Activated CD8-positive, alpha-beta T cell treated with anti-CD3 and anti-CD28 coated beads, Interleukin-2, amount 10 ng/mL, durations not matched to agents 7 days and 5 days (primary cell): ENCODE data around the gene HECA. TPM values are rescaled to one million over a fixed set of nuclear protein-coding genes. Genes with fewer than 3 reads are reported as not detected.
"Not testable (repeated sequence)": the region's sequence is repeated elsewhere in the genome, so short reads cannot be mapped to it uniquely, and the experiment has no call there.

Experiments
- ATAC-seq: fragments of 150-1000 bp; cut with Tn5 transposase; one replicate; pipeline ENCODE4 v1.10.0; 2021; ENCODE audit warnings: moderate library complexity
- CTCF ChIA-PET: fragments of 350-600 bp; sonication (Branson Sonifier 250); formaldehyde crosslinking; loops from one replicate; lab custom pipeline; 2021; ENCODE audit warnings: antibody characterized with exemption; lab: Charles Lee
- POLR2A ChIA-PET: fragments of 350-600 bp; sonication (Branson Sonifier 250); formaldehyde crosslinking; loops from one replicate; lab custom pipeline; 2021; ENCODE audit warnings: antibody characterized with exemption; lab: Charles Lee
- DNase-seq: peaks from one replicate; pipeline ENCODE4 v3.0.0-alpha.2; 2020
- H3K27ac Mint-ChIP-seq: one replicate; pipeline ENCODE4 v1.8.0; 2021; ENCODE audit warnings: mild to moderate bottlenecking, mixed read lengths
- H3K27me3 Mint-ChIP-seq: one replicate; pipeline ENCODE4 v1.8.0; 2021; ENCODE audit warnings: low read depth, mixed read lengths
- H3K36me3 Mint-ChIP-seq: one replicate; pipeline ENCODE4 v1.8.0; 2021; ENCODE audit warnings: low read depth, mixed read lengths
- H3K4me1 Mint-ChIP-seq: one replicate; pipeline ENCODE4 v1.8.0; 2021; ENCODE audit warnings: low read depth, mixed read lengths
- H3K4me3 Mint-ChIP-seq: one replicate; pipeline ENCODE4 v1.8.0; 2021; ENCODE audit warnings: mild to moderate bottlenecking, mixed read lengths
- H3K9me3 Mint-ChIP-seq: one replicate; pipeline ENCODE4 v1.8.0; 2022; ENCODE audit warnings: mixed read lengths; ENCODE audit not compliant: insufficient read depth
- total RNA-seq, 2 experiments: library from RNA; stranded (reverse); gene quantifications; one replicate each; pipeline ENCODE4 v1.2.3, GENCODE V29; 2021

Gene HECA
- total RNA-seq, 2 experiments from 2014 or later = 33.9 to 34.4 TPM

DNA sequence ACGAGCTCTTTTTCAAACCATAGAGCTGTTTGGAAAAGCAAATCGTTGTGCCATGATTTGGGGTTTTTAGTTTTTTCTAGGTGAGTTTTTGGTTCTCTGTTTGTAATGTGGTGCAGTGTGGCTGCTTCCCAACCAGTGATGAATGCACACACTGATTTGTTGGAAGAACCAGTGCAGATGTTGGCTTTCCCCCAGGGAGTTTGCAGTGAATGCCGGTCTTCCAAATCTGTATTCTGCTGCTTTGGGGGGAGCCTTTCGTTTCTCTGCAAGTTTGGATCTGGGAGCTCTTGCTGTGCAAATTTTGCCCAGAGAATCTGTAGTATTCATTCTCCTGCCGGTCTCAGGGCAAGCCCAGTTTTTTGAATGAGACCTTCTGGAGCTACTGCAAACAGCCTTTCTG is 14.5 kb downstream of the HECA start:
- Mint-ChIP-seq H3K36me3 (peaks cover 24% of the 10 kb centered on the region), H3K4me3 (no peak overlapping the region), H3K27ac (peak overlapping the region; percentile 63), H3K9me3 (no peaks in the 10 kb centered on the region), H3K4me1 (peaks cover 89% of the 10 kb centered on the region), H3K27me3 (no peaks in the 10 kb centered on the region)
- DNase-seq (no peak), ATAC-seq (no peak)
- POLR2A ChIA-PET = interaction anchor here (1.2 to 2.0 kb wide), 5 partner anchors 10 to 225 kb away, joined by 3 to 5 read pairs (median 4); partner anchors contain the start of genes CITED2 and HECA
- CTCF ChIA-PET = interaction anchor here (1.2 to 4.3 kb wide), 5 partner anchors 9 to 221 kb away, joined by 5 to 24 read pairs (median 11); no protein-coding TSS in a partner anchor

DNA sequence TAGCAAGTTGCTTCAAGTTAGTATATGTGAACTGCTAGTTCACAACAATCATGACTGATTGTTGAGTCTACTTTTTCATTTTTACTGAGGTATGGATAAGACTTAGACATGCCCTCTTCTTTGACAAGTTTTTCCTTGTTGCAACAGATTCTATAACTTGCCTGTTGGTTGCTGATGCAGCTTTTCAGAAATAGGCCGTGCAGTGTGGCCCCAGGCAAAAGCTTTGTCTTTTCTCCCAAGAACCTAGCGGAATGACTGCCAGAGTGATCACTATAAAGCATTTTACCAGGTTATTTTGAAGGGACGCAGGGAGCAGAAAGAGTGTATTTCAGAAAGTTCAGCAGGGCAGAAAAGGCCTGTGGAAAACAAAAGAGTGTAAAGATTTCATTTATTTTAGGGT is 16.0 kb downstream of the HECA start:
- DNase-seq = no peak
- Mint-ChIP-seq H3K4me3 (peak overlapping the region; percentile 47), H3K4me1 (peaks cover 86% of the 10 kb centered on the region), H3K27me3 (no peaks in the 10 kb centered on the region), H3K27ac (peak overlapping the region; percentile 73), H3K36me3 (peaks cover 32% of the 10 kb centered on the region), H3K9me3 (no peaks in the 10 kb centered on the region)
- no peak for ATAC-seq
- ChIA-PET POLR2A (interaction anchor here (0.7 to 2.6 kb wide), 5 partner anchors 8 to 224 kb away, joined by 3 to 8 read pairs (median 3); partner anchors contain the start of gene CITED2), CTCF (interaction anchor here (2.7 to 4.3 kb wide), 4 partner anchors 10 to 26 kb away, joined by 10 to 24 read pairs (median 12); no protein-coding TSS in a partner anchor)

DNA sequence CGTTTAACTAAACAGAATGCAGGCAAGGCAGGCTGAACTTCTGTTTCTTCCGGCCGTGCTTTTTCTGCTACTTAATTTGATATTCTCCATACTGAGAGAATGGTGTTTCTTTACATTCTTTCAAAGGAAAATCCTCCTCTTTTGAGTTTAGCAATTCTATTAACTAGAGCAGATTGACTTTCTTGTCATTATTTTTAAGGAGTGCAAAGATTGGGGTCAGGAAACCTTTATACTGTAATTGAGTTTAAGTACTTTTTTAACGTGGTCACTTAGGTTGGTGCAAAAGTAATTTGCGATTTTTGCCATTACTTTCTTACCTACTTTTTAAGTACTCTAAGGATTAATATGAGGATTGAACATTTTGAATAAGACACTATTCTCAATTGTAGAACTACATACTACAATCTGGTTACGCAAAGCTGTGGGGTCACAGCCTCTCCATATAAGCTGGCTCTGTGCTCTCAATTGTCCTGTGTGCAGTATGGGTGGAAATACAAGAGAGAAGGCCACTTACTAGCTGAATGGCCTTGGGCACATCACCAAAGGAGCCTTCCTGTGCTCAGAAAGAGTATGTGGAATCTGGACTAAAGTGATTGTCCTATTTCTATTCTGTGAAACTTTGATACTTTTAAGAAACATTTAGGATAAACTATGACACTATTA is 16.7 kb downstream of the HECA start:
- H3K9me3 Mint-ChIP-seq = no peaks in the 10 kb centered on the region
- ChIA-PET CTCF (interaction anchor here (1.1 to 4.3 kb wide), 7 partner anchors 10 to 213 kb away, joined by 3 to 24 read pairs (median 10); no protein-coding TSS in a partner anchor), POLR2A (interaction anchor here (0.6 to 2.6 kb wide), 6 partner anchors 11 to 173 kb away, joined by 3 to 8 read pairs (median 4); no protein-coding TSS in a partner anchor)
- peaks cover 37% of the 10 kb centered on the region for H3K36me3 Mint-ChIP-seq
- peaks cover 82% of the 10 kb centered on the region for H3K4me1 Mint-ChIP-seq
- no peak for DNase-seq
- ATAC-seq = peak; percentile 46
- H3K4me3 Mint-ChIP-seq = peak overlapping the region; percentile 47
- H3K27ac Mint-ChIP-seq = peak overlapping the region; percentile 73
- H3K27me3 Mint-ChIP-seq = no peaks in the 10 kb centered on the region

DNA sequence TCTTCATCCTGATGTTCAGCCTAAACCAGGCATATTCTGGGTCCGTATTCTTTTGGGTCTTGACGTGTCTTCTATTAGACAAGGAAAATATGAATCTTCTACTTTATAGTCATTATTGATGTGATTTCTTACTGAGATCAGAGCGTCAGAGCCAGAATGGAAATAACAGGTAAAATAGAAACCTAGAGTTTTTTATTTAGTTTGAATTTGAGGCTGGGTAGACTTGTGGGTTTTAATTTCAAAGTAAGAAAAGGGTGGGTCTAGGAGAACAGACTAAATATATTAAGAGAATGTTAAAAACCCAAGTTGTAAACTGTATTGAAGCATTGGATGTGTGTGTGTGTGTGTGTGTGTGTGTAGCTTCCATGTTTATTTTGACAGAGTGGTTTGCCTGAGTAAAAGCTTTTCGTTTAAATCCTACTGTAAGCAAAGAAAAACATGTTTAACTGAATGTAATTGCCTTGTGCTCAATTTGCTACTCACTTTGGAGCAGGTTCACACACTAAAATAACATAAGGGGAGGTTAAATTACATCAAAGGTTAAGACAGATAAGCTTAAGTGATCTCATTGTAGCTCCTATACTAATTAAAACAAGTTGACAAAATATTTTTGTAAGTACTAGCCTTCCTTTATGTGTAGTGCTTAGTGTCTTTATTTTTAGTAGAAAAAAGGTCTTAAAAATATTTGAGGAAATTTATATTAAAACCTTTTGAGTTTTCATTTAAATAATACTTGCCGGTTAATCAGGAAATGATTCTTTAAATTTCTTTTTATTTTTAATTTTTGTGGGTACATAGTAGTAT is 17.4 kb downstream of the HECA start:
- no peaks in the 10 kb centered on the region for H3K9me3 Mint-ChIP-seq
- peaks cover 82% of the 10 kb centered on the region for H3K4me1 Mint-ChIP-seq
- peak overlapping the region; percentile 73 for H3K27ac Mint-ChIP-seq
- no peaks in the 10 kb centered on the region for H3K27me3 Mint-ChIP-seq
- peaks cover 41% of the 10 kb centered on the region for H3K36me3 Mint-ChIP-seq
- POLR2A ChIA-PET = interaction anchor here (0.6 to 2.6 kb wide), 6 partner anchors 10 to 171 kb away, joined by 3 to 8 read pairs (median 4); no protein-coding TSS in a partner anchor
- DNase-seq (no peak), ATAC-seq (peak; percentile 52)
- CTCF ChIA-PET = interaction anchor here (0.9 to 4.3 kb wide), 10 partner anchors 9 to 213 kb away, joined by 3 to 24 read pairs (median 4); no protein-coding TSS in a partner anchor
- H3K4me3 Mint-ChIP-seq = peak overlapping the region; percentile 47

DNA sequence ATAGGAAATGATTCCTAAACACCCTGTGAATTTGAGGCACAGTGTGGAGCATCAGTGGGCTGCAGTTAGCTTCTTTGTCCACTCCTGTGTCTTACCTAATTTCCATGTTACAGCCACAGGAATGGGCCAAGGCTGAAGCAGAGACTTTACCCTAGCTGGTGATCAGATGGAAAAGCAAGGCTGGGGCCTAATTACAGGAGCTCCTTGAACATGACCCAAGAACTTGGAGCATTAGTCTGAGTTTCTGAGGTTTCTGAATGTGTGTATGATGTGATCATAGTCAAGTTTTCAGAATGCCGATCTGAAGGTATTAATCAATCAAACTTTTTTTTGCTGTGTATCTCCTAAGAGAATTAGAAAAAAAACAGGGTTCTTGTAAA is 18.0 kb downstream of the HECA start:
- H3K4me1 Mint-ChIP-seq = peaks cover 83% of the 10 kb centered on the region
- no peak overlapping the region for H3K27ac Mint-ChIP-seq
- H3K36me3 Mint-ChIP-seq = peaks cover 44% of the 10 kb centered on the region
- H3K4me3 Mint-ChIP-seq = peak overlapping the region; percentile 9
- no peaks in the 10 kb centered on the region for H3K27me3 Mint-ChIP-seq
- DNase-seq (no peak), ATAC-seq (no peak)
- ChIA-PET POLR2A (interaction anchor here (0.6 to 2.6 kb wide), 4 partner anchors 14 to 171 kb away, joined by 3 to 8 read pairs (median 4); no protein-coding TSS in a partner anchor), CTCF (interaction anchor here (0.9 to 1.9 kb wide), 6 partner anchors 9 to 64 kb away, joined by 3 to 8 read pairs (median 4); no protein-coding TSS in a partner anchor)
- no peaks in the 10 kb centered on the region for H3K9me3 Mint-ChIP-seq

DNA sequence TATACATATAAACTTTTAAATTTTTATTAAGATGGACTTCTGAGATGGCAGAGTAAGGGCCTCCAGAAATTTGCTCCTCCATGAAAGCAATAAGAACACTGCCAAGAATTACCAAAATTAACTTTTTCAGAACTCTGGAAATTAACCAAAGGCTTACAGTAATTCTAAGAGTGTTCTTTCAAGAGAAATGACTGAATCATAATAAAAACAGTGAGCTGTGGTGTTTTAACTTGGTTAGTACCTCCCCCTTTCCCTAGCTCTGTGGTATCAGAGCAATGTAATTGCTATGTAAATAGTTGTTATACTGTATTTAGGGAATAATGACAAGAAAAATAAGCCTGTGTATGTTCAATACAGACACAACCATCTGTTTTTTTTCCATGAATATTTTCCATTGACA is 19.0 kb downstream of the HECA start:
- H3K27ac Mint-ChIP-seq = peak overlapping the region; percentile 52

DNA sequence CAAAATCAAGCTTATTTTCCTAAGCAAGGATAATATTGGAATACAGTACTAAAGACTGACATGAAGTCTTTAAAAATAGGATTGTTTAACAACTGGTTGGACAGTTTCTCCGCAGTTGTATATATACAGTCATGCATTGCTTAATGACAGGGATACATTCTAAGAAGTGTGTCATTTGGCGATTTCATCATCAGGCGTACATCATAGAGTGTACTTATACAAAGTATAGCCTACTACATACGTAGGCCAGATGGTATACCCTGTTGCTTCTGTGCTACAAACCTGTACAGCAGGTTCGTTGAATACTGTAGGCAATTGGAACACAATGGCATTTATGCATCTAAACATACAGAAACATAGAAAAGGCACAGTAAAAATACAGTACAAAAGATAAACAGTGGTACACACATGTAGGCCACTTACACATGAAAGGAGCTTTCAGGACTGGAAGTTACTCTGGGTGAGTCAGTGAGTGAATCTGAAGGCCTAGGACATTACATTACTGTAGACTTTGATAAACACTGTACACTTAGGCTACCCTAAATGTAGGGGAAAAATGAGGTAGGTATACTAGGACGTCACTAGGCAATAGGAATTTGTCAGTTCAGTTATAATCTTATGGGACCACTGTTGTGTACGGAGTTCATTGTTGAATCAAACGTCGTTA is 20.1 kb downstream of the HECA start:
- ATAC-seq (no peak), DNase-seq (no peak)
- ChIA-PET POLR2A (interaction anchor here (1.2 kb wide), 1 partner anchor 18 kb away, joined by 4 read pairs; no protein-coding TSS in a partner anchor), CTCF (interaction anchor here (0.6 to 1.0 kb wide), 5 partner anchors 9 to 220 kb away, joined by 3 to 5 read pairs (median 3); partner anchors contain the start of gene CITED2)
- Mint-ChIP-seq H3K27me3 (no peaks in the 10 kb centered on the region), H3K9me3 (no peaks in the 10 kb centered on the region), H3K27ac (no peak overlapping the region), H3K36me3 (peaks cover 42% of the 10 kb centered on the region), H3K4me1 (peaks cover 76% of the 10 kb centered on the region), H3K4me3 (no peak overlapping the region)

More for the DNA sequence above, 19.0 kb downstream of the HECA start:
- ChIA-PET CTCF (interaction anchor here (0.9 to 1.9 kb wide), 4 partner anchors 9 to 221 kb away, joined by 3 to 4 read pairs (median 4); partner anchors contain the start of gene CITED2), POLR2A (interaction anchor here (1.3 kb wide), 1 partner anchor 8 kb away, joined by 4 read pairs; no protein-coding TSS in a partner anchor)
- H3K36me3 Mint-ChIP-seq = peaks cover 38% of the 10 kb centered on the region
- peaks cover 76% of the 10 kb centered on the region for H3K4me1 Mint-ChIP-seq
- no peak for ATAC-seq
- no peaks in the 10 kb centered on the region for H3K27me3 Mint-ChIP-seq
- no peak for DNase-seq
- H3K4me3 Mint-ChIP-seq = no peak overlapping the region
- H3K9me3 Mint-ChIP-seq = no peaks in the 10 kb centered on the region

DNA sequence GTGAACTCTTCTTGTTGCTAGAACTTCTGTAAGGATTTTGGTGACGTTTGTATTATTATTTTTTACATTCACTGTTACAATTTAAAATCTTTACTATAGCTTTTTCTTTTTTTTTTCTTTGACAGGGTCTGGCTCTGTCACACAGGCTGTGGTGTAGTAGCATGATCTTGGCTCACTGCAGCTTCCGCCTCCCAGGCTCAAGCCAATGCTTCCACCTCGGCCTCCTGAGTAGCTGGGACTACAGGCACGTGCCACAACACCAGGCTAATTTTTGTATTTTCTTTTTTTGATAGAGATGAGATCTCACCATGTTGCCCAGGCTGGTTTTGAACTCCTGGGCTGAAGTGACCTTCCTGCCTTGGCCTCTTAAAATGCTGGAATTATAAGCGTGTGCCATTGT is 21.2 kb downstream of the HECA start:
- ChIA-PET POLR2A (no interaction called here), CTCF (interaction anchor here (0.8 to 1.4 kb wide), 3 partner anchors 11 to 64 kb away, joined by 3 read pairs; no protein-coding TSS in a partner anchor)
- Mint-ChIP-seq H3K27ac (peak overlapping the region; percentile 40), H3K4me3 (no peak overlapping the region), H3K4me1 (peaks cover 78% of the 10 kb centered on the region), H3K27me3 (no peaks in the 10 kb centered on the region), H3K36me3 (peaks cover 37% of the 10 kb centered on the region), H3K9me3 (no peaks in the 10 kb centered on the region)
- ATAC-seq (no peak), DNase-seq (peak; percentile 16)

DNA sequence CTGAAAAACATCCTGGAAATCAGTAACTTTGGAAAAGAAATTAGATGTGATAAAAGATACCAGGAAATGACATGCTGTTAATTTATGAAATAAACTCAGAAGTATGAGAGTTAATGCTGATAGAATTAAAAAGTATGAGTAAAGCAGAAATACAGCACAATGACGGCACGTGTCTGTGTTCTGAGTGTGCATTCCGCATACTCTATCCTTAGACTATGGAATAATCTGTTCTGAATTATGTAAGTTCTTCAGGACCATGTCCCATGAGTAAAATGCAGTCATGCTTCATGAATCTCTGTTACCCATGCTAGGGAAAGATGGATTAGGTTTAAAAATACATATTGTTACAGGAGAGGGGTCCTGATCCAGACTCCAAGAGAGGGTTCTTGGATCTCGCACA is 21.7 kb downstream of the HECA start:
- Mint-ChIP-seq H3K4me1 (peaks cover 78% of the 10 kb centered on the region), H3K9me3 (no peaks in the 10 kb centered on the region), H3K4me3 (no peak overlapping the region), H3K36me3 (peaks cover 36% of the 10 kb centered on the region), H3K27me3 (no peaks in the 10 kb centered on the region), H3K27ac (peak overlapping the region; percentile 40)
- CTCF ChIA-PET = interaction anchor here (1.4 kb wide), 1 partner anchor 16 kb away, joined by 3 read pairs; no protein-coding TSS in a partner anchor
- POLR2A ChIA-PET = interaction anchor here (1.1 kb wide), 1 partner anchor 18 kb away, joined by 3 read pairs; no protein-coding TSS in a partner anchor
- DNase-seq (no peak), ATAC-seq (no peak)

DNA sequence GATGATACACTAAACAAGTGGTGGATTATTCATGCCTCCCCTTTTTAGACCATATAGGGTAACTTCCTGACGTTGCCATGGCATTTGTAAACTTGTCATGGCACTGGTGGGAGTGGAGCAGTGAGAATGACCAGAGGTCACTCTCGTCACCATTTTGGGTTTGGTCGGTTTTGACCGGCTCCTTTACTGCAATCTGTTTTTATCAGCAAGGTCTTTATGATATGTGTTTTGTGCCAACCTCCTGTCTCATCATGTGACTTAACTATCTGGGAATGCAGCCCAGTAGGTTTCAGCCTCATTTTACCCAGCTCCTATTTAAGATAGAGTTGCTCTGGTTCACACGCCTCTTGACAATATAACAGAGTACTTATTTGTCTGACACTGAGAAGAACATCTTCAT is 22.2 kb downstream of the HECA start:
- H3K27me3 Mint-ChIP-seq, H3K9me3 Mint-ChIP-seq, ATAC-seq, DNase-seq, H3K4me3 Mint-ChIP-seq: not testable (repeated sequence)
- ChIA-PET CTCF (interaction anchor here (1.4 kb wide), 1 partner anchor 16 kb away, joined by 3 read pairs; no protein-coding TSS in a partner anchor), POLR2A (interaction anchor here (0.6 to 1.1 kb wide), 2 partner anchors 19 to 122 kb away, joined by 3 read pairs; no protein-coding TSS in a partner anchor)
- peaks cover 78% of the 10 kb centered on the region for H3K4me1 Mint-ChIP-seq
- peaks cover 39% of the 10 kb centered on the region for H3K36me3 Mint-ChIP-seq
- H3K27ac Mint-ChIP-seq = peak overlapping the region; percentile 80
